ENCODE results near the gene NR5A2.
A peak's percentile ranks its signal among the peaks of the same experiment; 100 is the strongest.

Gene NR5A2

DNA sequence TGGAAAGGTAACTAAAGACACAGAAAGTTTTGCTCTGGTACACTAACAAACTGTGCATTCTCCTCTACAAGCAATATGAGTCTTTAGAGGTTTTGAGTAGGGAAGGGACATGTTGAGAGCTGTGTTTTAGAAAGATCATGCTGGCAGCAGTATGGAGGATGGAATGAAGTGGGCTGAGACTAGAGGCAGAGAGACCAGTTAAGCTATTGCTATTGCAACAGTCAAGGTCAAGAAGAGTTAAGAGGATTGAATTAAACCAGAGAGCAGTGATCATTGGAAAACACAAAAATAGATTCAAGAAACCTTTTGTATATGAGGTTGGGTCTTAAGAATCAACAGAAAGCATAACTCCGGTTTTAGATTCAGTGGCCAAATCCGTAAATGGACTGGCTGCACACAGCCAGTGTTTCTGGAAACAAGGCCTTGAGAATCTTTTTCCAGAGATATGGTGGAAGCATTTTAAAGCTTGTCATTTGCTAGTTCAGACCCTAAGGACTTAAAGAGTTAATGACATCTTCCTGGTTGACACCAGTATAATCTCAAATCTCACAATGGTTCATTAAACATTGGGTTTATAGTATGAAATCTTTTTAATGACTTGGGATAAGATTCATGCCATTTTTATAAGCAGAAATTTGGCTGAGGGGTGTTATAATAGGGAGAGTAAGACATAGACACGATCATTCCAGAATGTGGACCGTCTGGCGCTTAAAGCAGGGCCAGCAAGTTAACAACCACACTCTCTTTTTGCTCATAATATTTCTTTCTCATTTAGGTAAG is 177.9 kb downstream of the NR5A2 start:
- no peak for DNase-seq (ENCODE audit: low read depth)

DNA sequence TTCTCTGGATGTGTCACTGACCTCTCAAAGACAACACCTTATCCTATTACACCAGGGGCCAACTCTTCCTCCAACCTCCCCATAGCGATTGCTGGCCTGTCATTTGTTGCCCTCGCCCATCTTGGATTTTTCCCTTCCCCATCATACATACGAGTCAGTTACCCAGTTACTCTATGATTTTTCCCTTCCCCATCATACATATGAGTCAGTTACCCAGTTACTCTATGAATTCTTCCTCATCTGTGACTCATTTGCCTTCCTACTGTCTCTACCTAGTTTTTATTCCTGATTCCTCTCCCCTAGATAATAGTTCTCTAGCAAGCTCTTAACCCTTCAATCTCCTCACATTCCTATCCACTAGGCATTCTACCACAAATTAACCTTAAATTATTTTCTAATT is 178.8 kb downstream of the NR5A2 start:
- peak; percentile 91 for DNase-seq (ENCODE audit: low read depth)

GRCh38 chr1:200206761-200207160 is 179.3 kb downstream of the NR5A2 start:
- peak; percentile 34 for DNase-seq (ENCODE audit: low read depth)

GRCh38 chr1:200207711-200208126 is 180.2 kb downstream of the NR5A2 start:
- DNase-seq (ENCODE audit: low read depth): peak; percentile 57

DNA sequence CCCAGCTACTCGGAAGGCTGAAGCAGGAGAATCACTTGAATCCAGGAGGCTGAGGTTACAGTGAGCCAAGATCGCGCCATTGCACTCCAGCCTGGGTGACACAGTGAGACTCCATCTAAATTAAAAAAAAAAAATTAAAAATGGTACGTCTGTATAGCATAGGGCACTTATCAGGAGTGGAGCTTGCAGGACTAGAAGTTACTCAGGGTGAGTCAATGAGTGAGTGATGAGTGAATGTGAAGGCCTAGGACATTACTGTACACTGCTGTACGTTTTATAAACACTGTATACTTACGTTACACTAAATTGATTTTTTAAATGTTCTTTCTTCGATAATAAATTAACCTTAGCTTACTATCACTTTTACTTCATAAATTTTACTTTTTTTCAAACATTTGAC is 183.6 kb downstream of the NR5A2 start:
- DNase-seq (ENCODE audit: low read depth): peak; percentile 94

DNA sequence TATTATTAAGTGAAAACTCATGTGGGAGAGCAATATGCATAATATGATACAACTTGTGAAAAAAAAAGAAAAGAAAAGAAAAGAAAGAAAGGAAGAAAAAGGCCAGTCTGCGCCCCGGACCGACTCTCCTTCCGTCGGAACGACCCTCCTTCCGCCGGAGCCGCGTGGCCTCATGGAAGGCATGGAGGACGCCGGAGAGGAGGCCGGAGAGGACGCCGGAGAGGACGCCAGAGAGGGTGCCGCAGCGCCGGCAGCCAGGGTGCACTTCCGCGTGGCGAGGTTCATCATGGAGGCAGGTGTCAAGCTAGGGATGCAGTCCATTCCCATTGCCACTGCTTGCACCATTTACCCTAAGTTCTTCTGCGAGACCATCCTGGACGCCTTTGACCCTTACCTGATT is 185.9 kb downstream of the NR5A2 start:
- DNase-seq (ENCODE audit: low read depth): no peak

- DNase-seq (ENCODE audit: low read depth): no peak
These were observed 186.4 kb downstream of the NR5A2 start for GRCh38 chr1:200213921-200214320.

GRCh38 chr1:200215350-200215749 is 187.8 kb downstream of the NR5A2 start:
- DNase-seq (ENCODE audit: low read depth): no peak

GRCh38 chr1:200217703-200218102 is 190.2 kb downstream of the NR5A2 start:
- no peak for DNase-seq (ENCODE audit: low read depth)

- DNase-seq (ENCODE audit: low read depth): no peak
These were observed 194.2 kb downstream of the NR5A2 start for GRCh38 chr1:200221614-200222282.

GRCh38 chr1:200223207-200223606 is 195.7 kb downstream of the NR5A2 start:
- no peak for DNase-seq (ENCODE audit: low read depth)

DNA sequence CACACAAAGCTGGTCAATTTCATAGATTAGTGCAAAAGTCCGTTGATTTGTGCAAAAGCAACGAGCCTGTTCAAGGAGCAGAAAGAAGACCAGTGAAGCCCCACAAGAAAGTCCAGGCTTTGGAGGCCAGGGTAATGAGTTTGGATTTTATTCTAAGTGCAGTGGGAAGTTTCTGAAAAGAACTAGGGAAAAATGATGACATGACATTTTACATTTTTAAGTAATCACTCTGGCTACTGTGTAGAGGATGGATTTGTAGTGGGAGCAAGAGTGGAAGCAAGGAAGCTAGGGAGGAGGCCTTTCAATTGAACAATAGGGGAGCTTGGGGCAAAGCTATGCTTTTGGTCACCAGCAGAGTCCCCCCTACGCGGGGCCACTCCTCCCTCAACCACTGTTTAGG is 196.1 kb downstream of the NR5A2 start:
- DNase-seq (ENCODE audit: low read depth): no peak

- peak; percentile 55 for DNase-seq (ENCODE audit: low read depth)
These were observed 196.8 kb downstream of the NR5A2 start for GRCh38 chr1:200224315-200224714.

GRCh38 chr1:200226268-200226968 is 198.9 kb downstream of the NR5A2 start:
- DNase-seq (ENCODE audit: low read depth): no peak

DNA sequence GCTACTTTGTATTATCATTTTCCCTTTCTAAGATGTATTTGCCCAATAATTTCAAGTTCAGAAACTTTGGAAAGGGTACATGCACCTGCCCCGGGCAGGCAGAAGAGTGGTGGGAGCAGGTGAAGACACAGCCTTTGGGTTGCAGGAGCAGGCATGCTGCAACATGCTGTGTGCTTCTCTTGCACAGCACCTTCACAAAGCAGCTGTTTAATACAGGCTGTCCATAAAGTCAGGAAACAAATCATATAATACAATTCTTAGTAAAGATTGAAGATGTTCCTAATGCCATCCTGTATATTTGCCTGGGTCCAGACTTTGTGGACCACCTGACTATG is 199.4 kb downstream of the NR5A2 start:
- DNase-seq (ENCODE audit: low read depth): no peak

Data from ELR (cell line).